Endometrium (tissue), 2 donors: Measurements from ENCODE around the gene TUBAL3.
"Not testable (repeated sequence)": the region's sequence is repeated elsewhere in the genome, so short reads cannot be mapped to it uniquely, and the experiment has no call there.

Experiments used
- FAIRE-seq: peaks from 2 replicates; lab custom pipeline; 2012; peaks lifted over from hg19 to GRCh38; lab: Jason Lieb, UNC
- donor health status: control.
- donor health status: control.

TUBAL3 gene

GRCh38 chr10:5423771-5424170 is 19.1 kb upstream of the TUBAL3 start:
- no peak for FAIRE-seq

GRCh38 chr10:5419466-5420094 is 15.0 kb upstream of the TUBAL3 start:
- FAIRE-seq, result peak; percentile 15

GRCh38 chr10:5418584-5418983 is 14.0 kb upstream of the TUBAL3 start:
- FAIRE-seq, result no peak

- FAIRE-seq, result no peak
Observed at GRCh38 chr10:5416981-5417380, 12.4 kb upstream of the TUBAL3 start.

- no peak for FAIRE-seq
Observed at GRCh38 chr10:5413012-5413938, 8.6 kb upstream of the TUBAL3 start.

- FAIRE-seq, result no peak
Observed at GRCh38 chr10:5412277-5412941, 7.8 kb upstream of the TUBAL3 start, which contains the start of gene NET1. Gene NET1 (plus strand): TSS chr10:5412557. CDS start chr10:5412693, 136 bp downstream.

GRCh38 chr10:5411941-5412276 is 7.3 kb upstream of the TUBAL3 start:
- FAIRE-seq, result no peak

- not testable (repeated sequence) for FAIRE-seq
Observed at GRCh38 chr10:5410787-5411186, 6.2 kb upstream of the TUBAL3 start.

- FAIRE-seq, result no peak
Observed at GRCh38 chr10:5406918-5407317, 2.3 kb upstream of the TUBAL3 start.

- FAIRE-seq, result no peak
Observed at GRCh38 chr10:5402798-5403197, 1.8 kb downstream of the TUBAL3 start.

- FAIRE-seq, result no peak
Observed at GRCh38 chr10:5400468-5401240, 4.0 kb downstream of the TUBAL3 start.

- FAIRE-seq, result no peak
Observed at GRCh38 chr10:5399332-5399731, 5.3 kb downstream of the TUBAL3 start.

GRCh38 chr10:5396556-5397300 is 7.9 kb downstream of the TUBAL3 start:
- no peak for FAIRE-seq

GRCh38 chr10:5395168-5395567 is 9.5 kb downstream of the TUBAL3 start:
- no peak for FAIRE-seq

- FAIRE-seq, result no peak
Observed at GRCh38 chr10:5393529-5393928, 11.1 kb downstream of the TUBAL3 start.

GRCh38 chr10:5391790-5392189 is 12.8 kb downstream of the TUBAL3 start:
- FAIRE-seq, result no peak

- no peak for FAIRE-seq
Observed at GRCh38 chr10:5390607-5391205, 13.9 kb downstream of the TUBAL3 start.

- no peak for FAIRE-seq
Observed at GRCh38 chr10:5387169-5387568, 17.5 kb downstream of the TUBAL3 start.

GRCh38 chr10:5385224-5385623 is 19.4 kb downstream of the TUBAL3 start:
- FAIRE-seq, result no peak

GRCh38 chr10:5381187-5381586 is 23.4 kb downstream of the TUBAL3 start:
- no peak for FAIRE-seq

GRCh38 chr10:5380395-5380794 is 24.2 kb downstream of the TUBAL3 start:
- FAIRE-seq, result not testable (repeated sequence)
